Stimulated activated effector memory CD8-positive, alpha-beta T cell treated with anti-CD3 and anti-CD28 coated beads, Interleukin-12 subunit alpha, Interleukin-12 subunit beta, amount 100 ng/mL, for 72 hours (primary cell): ENCODE results near the gene SSTR3.
"Not testable (repeated sequence)": the region's sequence is repeated elsewhere in the genome, so short reads cannot be mapped to it uniquely, and the experiment has no call there.

ENCODE experiments used
- ATAC-seq: fragments of 150-1000 bp; cut with Tn5 transposase; 2 replicates; pipeline ENCODE4 v1.10.0; 2021
- DNase-seq, 2 donors: peaks; one replicate each; pipeline ENCODE4 v3.0.0; 2021 to 2022; ENCODE audit warnings: low spot score in 2 of 2
- H3K27ac Mint-ChIP-seq: one replicate; pipeline ENCODE4 v1.8.0; 2022; ENCODE audit warnings: mild to moderate bottlenecking, mixed read lengths
- H3K36me3 Mint-ChIP-seq: one replicate; pipeline ENCODE4 v1.8.0; 2022; ENCODE audit warnings: mild to moderate bottlenecking, mixed read lengths
- H3K4me1 Mint-ChIP-seq: one replicate; pipeline ENCODE4 v1.8.0; 2022; ENCODE audit warnings: mixed read lengths
- H3K4me3 Mint-ChIP-seq: one replicate; pipeline ENCODE4 v1.8.0; 2022; ENCODE audit warnings: mild to moderate bottlenecking, mixed read lengths
- H3K9me3 Mint-ChIP-seq: one replicate; pipeline ENCODE4 v1.8.0; 2022; ENCODE audit warnings: mixed read lengths

SSTR3 gene

DNA sequence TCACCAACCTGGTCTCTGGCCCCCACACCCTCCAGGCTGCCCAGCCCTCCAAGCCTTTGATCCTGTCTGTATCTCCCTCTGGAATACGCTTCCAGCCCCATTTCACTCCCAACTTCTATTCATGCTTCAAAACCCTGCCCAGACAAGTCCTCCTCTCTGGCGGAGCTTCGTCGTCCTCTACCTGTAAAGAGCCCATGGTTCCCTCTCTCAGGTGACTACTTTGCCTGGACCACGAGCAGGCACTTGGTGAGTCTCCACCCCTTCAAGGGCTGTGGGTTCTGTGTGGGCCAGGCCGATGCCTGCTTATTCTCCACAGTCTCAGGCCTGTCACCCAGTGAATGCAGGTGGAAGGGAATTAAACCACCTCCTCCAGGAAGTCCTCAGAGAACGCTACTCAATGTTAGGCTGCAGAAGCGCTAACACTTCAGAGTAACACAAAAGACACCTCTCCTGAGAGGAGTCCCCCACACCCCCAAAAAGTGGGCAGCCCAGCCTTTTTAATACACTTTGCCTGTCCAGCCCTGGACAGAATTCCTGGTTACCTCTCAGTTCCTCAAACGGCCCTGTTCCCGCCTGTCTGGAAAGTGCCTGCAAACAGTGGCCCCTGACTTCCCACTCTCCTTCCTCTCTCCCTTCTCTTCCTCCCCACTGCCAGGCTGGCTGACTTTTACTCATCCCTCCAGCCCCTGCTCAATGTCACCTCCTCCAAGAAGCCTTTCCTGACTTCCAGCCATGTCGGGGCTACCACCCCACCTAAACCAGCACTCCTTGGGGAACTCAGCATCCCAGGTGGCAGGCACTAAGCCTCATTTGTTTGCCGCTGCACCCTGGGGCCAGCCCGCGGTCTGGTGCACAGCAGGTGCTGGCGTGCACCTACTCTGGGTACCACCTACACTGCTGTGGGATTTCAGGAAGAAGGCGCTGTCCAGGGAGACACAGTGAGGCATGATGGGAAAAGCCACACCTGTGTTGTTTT is 22.7 kb upstream of the SSTR3 start:
- Mint-ChIP-seq H3K27ac (peak overlapping the region; percentile 97), H3K4me1 (peaks cover 100% of the 10 kb centered on the region), H3K4me3 (peak overlapping the region; percentile 93), H3K9me3 (no peaks in the 10 kb centered on the region), H3K36me3 (peaks cover 100% of the 10 kb centered on the region)
- DNase-seq: no peak
- no peak for ATAC-seq

DNA sequence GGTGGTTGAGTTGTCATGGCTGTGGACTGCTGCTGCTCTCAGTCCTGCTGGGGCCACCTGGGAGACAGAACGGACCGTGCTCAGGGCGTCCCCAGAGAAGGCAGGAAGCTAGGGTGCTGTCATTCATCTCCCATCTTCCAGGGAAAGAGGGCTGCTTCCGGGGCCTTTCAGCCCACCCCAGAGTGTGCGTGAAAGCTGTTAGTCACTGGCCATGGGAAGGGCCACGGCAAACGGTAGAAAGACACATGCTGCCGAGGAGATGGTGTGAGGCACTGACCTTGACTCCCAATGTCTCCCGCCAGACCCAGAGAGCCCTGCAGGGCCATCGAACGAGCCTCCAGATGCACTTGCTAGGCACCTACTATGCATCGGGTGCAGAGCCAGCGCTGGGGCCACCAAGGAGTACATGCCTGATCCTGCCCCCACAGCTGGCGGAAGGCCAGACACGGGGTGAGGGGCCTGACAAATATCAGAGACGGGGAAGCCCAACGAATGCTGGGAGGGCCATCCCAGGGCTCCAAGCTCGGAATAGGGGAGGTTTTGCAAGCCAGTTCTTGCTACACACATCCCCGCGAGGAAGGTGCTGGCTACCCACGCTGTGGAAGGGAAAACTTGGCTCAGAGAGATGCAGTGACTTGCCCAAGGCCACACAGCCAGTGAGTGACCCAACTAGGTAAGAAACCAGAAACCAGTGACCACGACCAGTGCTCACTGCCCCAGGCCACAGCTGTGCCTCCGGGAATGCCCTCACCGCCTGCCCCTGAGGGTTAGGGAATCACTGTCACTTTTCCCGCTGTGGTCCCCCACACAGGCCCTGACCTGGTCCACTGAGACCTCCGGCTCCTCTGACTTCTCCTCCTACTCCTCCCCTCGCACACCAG is 21.7 kb upstream of the SSTR3 start:
- Mint-ChIP-seq H3K4me1 (peaks cover 100% of the 10 kb centered on the region), H3K36me3 (peaks cover 100% of the 10 kb centered on the region), H3K9me3 (no peaks in the 10 kb centered on the region), H3K27ac (peak overlapping the region; percentile 97), H3K4me3 (peak overlapping the region; percentile 93)
- ATAC-seq: no peak
- no peak for DNase-seq

DNA sequence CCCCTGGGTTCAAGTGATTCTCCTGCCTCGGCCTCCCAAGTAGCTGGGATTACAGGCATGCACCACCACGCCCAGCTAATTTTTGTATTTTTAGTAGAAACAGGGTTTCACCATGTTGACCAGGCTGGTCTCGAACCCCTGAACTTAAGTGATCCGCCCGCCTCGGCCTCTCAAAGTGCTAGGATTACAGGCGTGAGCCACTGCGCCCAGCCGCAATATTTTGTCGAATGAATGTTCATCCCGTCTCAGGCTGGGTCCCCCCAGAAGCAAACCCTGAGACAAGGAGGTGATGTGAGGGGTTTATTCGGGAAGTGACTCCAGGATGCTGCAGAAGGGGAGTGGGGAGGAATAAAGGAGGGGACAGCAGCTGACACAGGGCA is 21.1 kb upstream of the SSTR3 start:
- not testable (repeated sequence) for ATAC-seq, DNase-seq, H3K9me3 Mint-ChIP-seq
- peaks cover 100% of the 10 kb centered on the region for H3K4me1 Mint-ChIP-seq
- peak overlapping the region; percentile 93 for H3K4me3 Mint-ChIP-seq
- H3K27ac Mint-ChIP-seq: peak overlapping the region; percentile 97
- peaks cover 100% of the 10 kb centered on the region for H3K36me3 Mint-ChIP-seq

DNA sequence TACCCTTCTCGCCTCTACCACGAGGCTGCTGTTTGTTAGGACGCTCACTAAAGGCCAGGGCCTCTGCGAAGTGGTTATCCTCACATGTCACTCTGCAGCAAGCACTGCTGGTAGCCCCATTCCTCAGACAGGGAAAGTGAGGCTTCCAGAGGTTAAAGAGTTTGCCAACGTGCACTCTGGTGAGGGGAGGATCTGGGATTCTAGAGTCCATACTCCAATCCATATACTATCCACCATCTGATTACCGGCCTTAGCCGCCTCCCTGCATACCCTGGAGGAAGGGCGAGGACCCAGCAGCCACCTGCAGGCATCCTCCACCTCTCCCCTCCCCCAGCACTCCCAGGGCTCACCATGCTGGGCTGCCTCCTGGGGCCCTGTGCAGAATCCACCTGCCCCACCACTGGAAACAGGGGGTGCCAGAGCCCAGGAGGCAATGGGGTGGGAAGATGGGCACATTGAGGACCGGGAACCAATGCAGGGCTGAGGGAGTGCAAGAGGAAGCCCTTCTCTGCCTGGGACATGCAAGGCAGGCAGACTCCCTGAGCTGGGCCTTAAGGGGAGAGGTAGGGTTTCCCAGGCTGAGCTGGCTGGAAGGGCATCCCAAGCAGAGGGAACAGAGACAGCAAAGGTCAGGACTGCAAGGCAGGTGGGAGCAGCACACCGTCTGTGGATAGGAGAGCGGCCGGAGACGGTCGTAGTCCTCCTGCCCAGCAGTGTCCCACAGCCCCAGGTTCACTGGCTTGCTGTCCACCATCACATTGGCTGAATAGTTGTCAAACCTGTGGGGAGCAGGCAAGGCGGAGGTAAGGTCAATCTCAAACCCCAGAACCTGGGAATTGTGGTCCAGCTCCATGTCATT is 20.1 kb upstream of the SSTR3 start:
- Mint-ChIP-seq H3K4me3 (peak overlapping the region; percentile 93), H3K9me3 (no peaks in the 10 kb centered on the region), H3K27ac (peak overlapping the region; percentile 98), H3K36me3 (peaks cover 100% of the 10 kb centered on the region), H3K4me1 (peaks cover 96% of the 10 kb centered on the region)
- ATAC-seq: no peak
- DNase-seq: no peak

DNA sequence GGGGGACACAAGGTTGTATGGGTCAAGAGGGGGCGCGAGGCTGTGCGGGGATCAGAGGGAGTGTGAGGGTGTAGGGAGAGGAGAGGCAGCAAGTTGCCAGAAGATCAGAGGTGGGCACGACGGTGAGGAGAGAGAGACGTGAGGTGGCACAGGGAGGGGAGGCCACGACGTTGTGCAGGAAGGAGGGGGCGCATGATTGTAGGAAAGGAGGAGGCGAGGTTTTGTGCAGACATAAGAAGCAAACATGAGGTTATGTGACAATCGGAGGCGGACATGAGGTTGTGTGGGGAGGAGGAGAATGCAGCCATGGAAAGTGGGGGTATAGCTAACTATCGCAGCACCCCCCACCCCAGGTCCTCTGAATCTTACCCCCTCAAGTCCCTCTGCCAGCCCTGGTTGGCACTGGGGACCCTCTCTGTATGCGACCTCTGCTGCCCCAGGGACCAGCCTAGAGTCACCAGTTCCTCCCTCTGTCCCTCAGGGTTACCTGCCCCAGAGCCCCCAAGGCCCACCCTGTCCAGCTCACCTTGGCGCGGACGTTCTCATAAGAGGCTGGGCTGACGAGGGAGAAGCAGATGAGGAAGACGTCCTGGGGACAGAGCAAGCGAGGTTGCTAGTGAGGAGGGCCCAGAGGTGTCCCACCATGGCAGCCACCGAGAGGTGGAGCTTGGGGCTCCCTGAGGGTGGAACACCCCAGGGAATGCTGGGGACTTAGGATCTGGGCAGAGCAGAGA is 19.3 kb upstream of the SSTR3 start:
- Mint-ChIP-seq H3K4me1 (peaks cover 90% of the 10 kb centered on the region), H3K4me3 (peak overlapping the region; percentile 93), H3K9me3 (no peaks in the 10 kb centered on the region), H3K27ac (peak overlapping the region; percentile 98), H3K36me3 (peaks cover 100% of the 10 kb centered on the region)
- DNase-seq (no peak), ATAC-seq (peak; percentile 43)

DNA sequence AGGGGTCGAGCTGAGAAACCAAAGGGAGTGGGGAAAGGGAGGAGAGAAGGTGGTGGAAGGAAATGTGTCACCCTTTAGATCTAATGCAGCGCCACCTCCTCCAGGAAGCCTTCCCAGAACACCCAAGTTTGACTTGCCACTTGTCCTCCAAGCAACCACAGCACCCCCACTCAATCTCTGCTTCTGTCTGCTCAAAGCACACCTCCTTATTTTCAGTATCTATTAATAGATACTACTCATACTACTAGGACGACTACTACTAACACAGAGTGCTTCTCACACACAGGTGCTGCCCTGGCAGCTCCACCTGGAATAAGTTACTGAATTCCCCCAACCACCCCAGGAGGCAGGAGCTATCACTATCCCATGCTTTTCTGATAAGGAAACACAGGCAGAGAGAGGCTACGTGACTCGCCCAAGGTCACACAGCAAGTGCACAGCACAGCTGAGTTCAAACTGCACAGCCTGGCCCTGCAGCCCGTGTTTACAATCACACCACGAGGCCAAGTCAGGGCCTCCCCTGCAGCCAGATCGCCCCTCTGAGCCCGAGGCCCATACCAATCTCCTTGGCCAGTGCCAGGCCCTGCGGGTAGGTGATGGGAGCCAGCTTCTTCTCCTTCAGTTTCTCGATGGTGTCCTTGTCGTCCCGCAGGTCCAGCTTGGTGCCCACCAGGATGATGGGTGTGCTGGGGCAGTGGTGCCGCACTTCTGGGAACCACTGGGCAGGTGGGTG is 18.6 kb upstream of the SSTR3 start:
- Mint-ChIP-seq H3K36me3 (peaks cover 100% of the 10 kb centered on the region), H3K9me3 (no peaks in the 10 kb centered on the region), H3K27ac (peak overlapping the region; percentile 98), H3K4me3 (peak overlapping the region; percentile 93), H3K4me1 (peaks cover 90% of the 10 kb centered on the region)
- DNase-seq: peak; percentile 62 to 87
- peak; percentile 68 for ATAC-seq

DNA sequence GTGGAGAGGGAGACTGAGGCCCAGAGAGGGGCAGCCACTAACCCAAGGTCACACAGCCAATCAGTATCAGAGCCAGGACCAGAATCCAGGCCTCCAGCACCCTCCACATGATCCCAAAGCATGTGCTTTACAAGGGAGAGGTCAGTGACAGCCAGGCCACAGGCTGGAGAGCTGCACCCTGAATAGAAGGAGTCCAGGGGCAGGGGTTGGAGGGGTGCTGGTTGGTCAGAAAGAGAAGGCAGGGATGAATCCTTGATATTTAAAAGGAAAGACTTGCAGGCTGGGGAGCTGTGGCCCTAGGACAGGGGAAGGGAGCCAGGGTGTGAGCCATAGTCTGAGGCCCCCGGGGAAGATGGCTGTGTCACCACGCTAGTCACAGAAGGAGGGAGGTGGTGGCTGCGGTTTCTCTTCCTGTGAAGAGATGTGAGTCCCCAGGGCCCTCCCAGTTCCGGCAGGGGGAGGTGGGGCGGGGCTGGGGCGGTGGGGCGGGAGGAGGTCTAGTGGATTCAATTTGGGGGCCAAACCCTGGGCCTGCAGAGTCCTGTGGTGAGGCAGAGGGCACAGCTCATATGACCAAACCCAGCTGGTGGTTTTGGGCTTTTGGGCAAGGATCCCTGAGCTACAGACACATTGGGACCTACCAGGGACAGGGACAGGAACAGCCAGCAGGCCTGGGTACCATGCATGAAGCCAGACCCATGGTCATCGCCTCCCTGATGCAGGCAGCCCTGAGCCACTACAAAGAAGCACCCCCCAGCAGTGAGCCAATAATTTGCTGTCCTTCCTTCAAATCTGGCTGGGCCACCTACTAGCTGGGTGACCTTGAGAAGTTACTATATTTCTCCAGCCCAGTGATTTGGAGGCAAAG is 17.8 kb upstream of the SSTR3 start:
- peaks cover 100% of the 10 kb centered on the region for H3K36me3 Mint-ChIP-seq
- DNase-seq: peak; percentile 70 to 90
- H3K9me3 Mint-ChIP-seq: no peaks in the 10 kb centered on the region
- peak overlapping the region; percentile 98 for H3K27ac Mint-ChIP-seq
- peaks cover 90% of the 10 kb centered on the region for H3K4me1 Mint-ChIP-seq
- ATAC-seq: peak; percentile 87
- peak overlapping the region; percentile 93 for H3K4me3 Mint-ChIP-seq

DNA sequence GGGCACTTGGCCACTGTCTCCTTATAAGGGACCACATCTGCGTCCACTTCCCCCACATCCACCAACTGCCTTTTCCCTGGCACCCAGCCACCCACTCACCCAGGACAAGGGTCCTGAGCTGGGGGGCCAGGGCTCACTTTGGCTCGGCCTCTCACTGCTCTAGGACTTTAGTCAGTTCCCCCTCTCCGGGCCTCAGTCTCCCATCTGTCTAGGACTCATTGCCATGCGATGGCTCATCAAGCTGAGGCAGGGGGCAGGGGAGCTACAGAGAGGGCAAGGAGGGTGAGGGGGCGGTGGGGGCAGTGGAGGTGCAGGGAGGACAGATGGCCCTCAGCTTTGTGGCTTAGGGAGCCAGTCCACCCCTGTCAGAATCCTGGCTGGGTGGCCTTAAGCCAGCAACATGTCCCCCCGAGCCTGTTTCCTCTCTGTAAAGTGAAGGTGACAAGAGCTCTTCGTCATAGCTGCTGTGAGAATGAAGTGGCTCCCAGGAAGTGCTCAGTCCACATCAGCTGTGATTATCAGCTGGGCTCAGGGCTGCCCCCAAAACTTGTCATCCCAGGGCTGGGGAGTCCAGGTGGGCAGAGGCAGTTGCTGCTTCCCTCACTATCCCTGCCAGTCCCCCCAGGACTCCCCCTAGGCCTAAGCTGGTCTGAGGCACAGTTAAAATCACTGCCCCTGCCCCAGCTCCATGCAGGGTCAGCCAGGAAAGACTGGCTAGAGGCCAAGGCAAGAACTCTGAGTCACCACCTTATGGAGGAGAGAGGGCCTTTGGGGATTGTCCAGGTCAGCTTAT is 16.9 kb upstream of the SSTR3 start:
- peaks cover 100% of the 10 kb centered on the region for H3K36me3 Mint-ChIP-seq
- peak overlapping the region; percentile 98 for H3K27ac Mint-ChIP-seq
- peak in 1 of 2 donors; percentile 73 for DNase-seq
- H3K4me3 Mint-ChIP-seq: peak overlapping the region; percentile 93
- ATAC-seq: peak; percentile 42
- H3K9me3 Mint-ChIP-seq: no peaks in the 10 kb centered on the region
- H3K4me1 Mint-ChIP-seq: peaks cover 90% of the 10 kb centered on the region

DNA sequence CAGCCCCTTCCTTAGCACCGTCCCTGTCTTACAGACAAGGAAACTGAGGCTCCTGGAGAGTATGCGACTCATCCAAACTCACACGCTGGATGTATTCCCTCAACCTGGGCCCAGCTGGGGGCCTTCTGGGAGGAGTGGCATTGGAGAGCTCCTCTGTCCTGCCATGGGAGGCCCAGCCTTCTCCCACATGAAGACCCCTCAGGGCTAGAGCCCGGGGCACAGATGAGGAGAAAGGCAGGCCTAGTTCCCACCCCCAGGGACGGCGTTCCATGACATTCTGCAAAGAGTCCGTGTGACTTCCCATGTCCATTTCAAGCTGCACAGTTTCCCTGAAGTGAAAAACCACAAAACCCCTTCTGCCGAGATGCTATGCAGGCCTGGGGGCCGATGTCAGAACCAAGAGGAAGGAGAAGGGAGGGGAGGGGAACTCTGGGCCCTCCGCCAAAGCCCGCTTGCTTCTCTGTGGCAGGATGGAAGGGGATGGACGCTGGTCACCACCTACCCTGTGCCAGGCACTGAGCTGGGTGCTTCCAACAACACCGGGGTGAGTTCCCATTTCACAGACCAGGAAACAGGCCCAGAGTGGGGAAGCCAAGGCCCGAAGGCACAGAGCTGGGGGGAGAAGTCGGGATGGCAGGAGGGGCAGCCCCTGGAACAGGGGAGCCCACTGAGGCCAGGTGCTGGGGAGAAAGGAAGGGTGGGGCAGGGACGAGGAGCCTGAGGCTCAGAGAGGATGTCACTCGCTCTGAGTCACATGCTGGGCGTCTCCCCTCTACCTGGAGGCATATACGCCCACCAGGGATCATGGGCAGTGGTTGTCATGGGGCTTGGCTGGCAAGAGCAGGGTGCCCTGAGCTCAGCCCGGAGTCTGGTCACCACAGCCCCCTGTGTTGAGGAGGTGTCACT is 16.1 kb upstream of the SSTR3 start:
- peak overlapping the region; percentile 98 for H3K27ac Mint-ChIP-seq
- peak overlapping the region; percentile 93 for H3K4me3 Mint-ChIP-seq
- peaks cover 100% of the 10 kb centered on the region for H3K36me3 Mint-ChIP-seq
- DNase-seq: no peak
- ATAC-seq: no peak
- peaks cover 90% of the 10 kb centered on the region for H3K4me1 Mint-ChIP-seq
- peaks cover 3% of the 10 kb centered on the region for H3K9me3 Mint-ChIP-seq

DNA sequence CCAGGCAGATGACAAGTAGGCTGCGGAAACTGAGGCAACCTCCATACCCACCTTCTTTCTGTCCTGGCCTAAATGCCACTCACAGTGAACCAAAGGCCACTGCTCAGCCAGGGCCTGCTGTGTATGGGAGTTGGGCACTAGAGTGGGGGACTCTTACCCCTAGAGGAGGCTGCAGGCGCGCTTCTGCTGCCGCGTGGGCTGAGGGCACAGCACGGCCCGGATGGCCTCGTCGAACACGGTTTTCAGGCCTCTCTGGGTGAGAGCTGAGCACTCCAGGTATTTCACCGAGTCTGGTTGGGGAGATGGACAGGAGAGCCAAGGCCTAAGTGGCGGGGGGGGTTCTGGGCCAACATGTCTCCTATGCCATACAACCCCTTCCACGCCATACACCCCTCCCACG is 14.2 kb upstream of the SSTR3 start:
- H3K9me3 Mint-ChIP-seq: peaks cover 5% of the 10 kb centered on the region
- H3K27ac Mint-ChIP-seq: peak overlapping the region; percentile 91
- H3K36me3 Mint-ChIP-seq: peaks cover 99% of the 10 kb centered on the region
- H3K4me1 Mint-ChIP-seq: peaks cover 90% of the 10 kb centered on the region
- DNase-seq (no peak), ATAC-seq (no peak)
- no peak overlapping the region for H3K4me3 Mint-ChIP-seq

DNA sequence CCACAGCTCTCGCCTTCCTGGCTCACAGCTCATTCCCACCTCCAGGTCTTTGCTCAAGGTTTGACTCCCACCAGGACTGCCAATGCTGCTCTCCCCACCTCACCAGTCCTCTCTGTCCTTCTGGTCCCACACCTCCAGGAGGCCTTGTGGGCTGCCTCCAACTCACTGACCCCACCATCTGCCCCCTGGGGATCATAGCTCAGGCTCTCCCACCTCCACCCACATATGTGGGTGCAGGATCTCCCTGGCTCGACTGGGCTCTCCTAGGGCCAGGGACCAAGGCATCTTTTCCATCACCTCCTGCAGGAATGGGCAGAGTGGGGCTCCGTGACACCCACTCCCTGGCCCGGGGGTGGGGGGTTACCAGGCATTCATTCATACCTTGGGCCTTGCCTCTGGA is 13.8 kb upstream of the SSTR3 start:
- peak overlapping the region; percentile 91 for H3K27ac Mint-ChIP-seq
- H3K4me3 Mint-ChIP-seq: no peak overlapping the region
- H3K36me3 Mint-ChIP-seq: peaks cover 95% of the 10 kb centered on the region
- DNase-seq: no peak
- peaks cover 6% of the 10 kb centered on the region for H3K9me3 Mint-ChIP-seq
- H3K4me1 Mint-ChIP-seq: peaks cover 90% of the 10 kb centered on the region
- no peak for ATAC-seq
